ENCODE measurements around the gene PPP2R5B. TPM values are rescaled to one million over a fixed set of nuclear protein-coding genes. Genes with fewer than 3 reads are reported as not detected.

Gene PPP2R5B
- total RNA-seq, 1 donor from 2014 or later = 26.9 TPM

GRCh38 chr11:64900263-64900678 lies 24.2 kb upstream of the PPP2R5B start:
- no peak for DNase-seq (ENCODE audit: low read depth)
- TF ChIP-seq CTCF (IDR thresholded peaks at IDR 0.05; ENCODE audit: insufficient read depth, low read length, poor library complexity, severe bottlenecking) = no peak
- Histone ChIP-seq H3K27me3 (ENCODE audit: control insufficient read depth, insufficient read depth, low read length) (no peaks in the 10 kb centered on the region), H3K36me3 (ENCODE audit: control insufficient read depth, insufficient read depth, low read length) (no peaks in the 10 kb centered on the region), H3K4me3 (ENCODE audit: low read depth, low read length) (no peak overlapping the region)

GRCh38 chr11:64900774-64901173 lies 23.7 kb upstream of the PPP2R5B start:
- no peaks in the 10 kb centered on the region for H3K36me3 ChIP-seq (ENCODE audit: control insufficient read depth, insufficient read depth, low read length)
- TF ChIP-seq CTCF (IDR thresholded peaks at IDR 0.05; ENCODE audit: insufficient read depth, low read length, poor library complexity, severe bottlenecking) = no peak
- no peak for DNase-seq (ENCODE audit: low read depth)
- H3K4me3 ChIP-seq (ENCODE audit: low read depth, low read length) = no peak overlapping the region
- H3K27me3 ChIP-seq (ENCODE audit: control insufficient read depth, insufficient read depth, low read length) = no peaks in the 10 kb centered on the region

GRCh38 chr11:64902102-64902900 lies 22.2 kb upstream of the PPP2R5B start:
- no peak for TF ChIP-seq CTCF (IDR thresholded peaks at IDR 0.05; ENCODE audit: insufficient read depth, low read length, poor library complexity, severe bottlenecking)
- Histone ChIP-seq H3K4me3 (ENCODE audit: low read depth, low read length) (no peak overlapping the region), H3K27me3 (ENCODE audit: control insufficient read depth, insufficient read depth, low read length) (no peaks in the 10 kb centered on the region), H3K36me3 (ENCODE audit: control insufficient read depth, insufficient read depth, low read length) (no peaks in the 10 kb centered on the region)
- no peak for DNase-seq (ENCODE audit: low read depth)

- H3K36me3 ChIP-seq (ENCODE audit: control insufficient read depth, insufficient read depth, low read length) = no peaks in the 10 kb centered on the region
- TF ChIP-seq CTCF (IDR thresholded peaks at IDR 0.05; ENCODE audit: insufficient read depth, low read length, poor library complexity, severe bottlenecking) = no peak
- no peak overlapping the region for H3K4me3 ChIP-seq (ENCODE audit: low read depth, low read length)
- DNase-seq (ENCODE audit: low read depth) = no peak
- no peaks in the 10 kb centered on the region for H3K27me3 ChIP-seq (ENCODE audit: control insufficient read depth, insufficient read depth, low read length)
Observed at GRCh38 chr11:64903291-64903833, 21.1 kb upstream of the PPP2R5B start.

GRCh38 chr11:64905516-64906313 lies 18.8 kb upstream of the PPP2R5B start:
- no peak overlapping the region for H3K4me3 ChIP-seq (ENCODE audit: low read depth, low read length)
- no peaks in the 10 kb centered on the region for H3K27me3 ChIP-seq (ENCODE audit: control insufficient read depth, insufficient read depth, low read length)
- DNase-seq (ENCODE audit: low read depth) = no peak
- H3K36me3 ChIP-seq (ENCODE audit: control insufficient read depth, insufficient read depth, low read length) = no peaks in the 10 kb centered on the region
- TF ChIP-seq CTCF (IDR thresholded peaks at IDR 0.05; ENCODE audit: insufficient read depth, low read length, poor library complexity, severe bottlenecking) = no peak
